AG04449 (cell line): ENCODE results near the gene DDX1.

Source experiments
- CTCF ChIA-PET: fragments of 350-600 bp; formaldehyde crosslinking; extraction: SDS; loops from one replicate; lab custom pipeline; 2021; ENCODE audit warnings: antibody characterized with exemption; lab: Yijun Ruan, JAX
- POLR2A ChIA-PET: fragments of 400-600, 350-600 bp; formaldehyde crosslinking; extraction: SDS; loops from one replicate; lab custom pipeline; 2020; ENCODE audit warnings: antibody characterized with exemption, inconsistent platforms; lab: Yijun Ruan, JAX
- DNase-seq: peaks from one replicate; pipeline ENCODE4 v3.0.0-alpha.2; 2010; ENCODE audit warnings: low read depth, low spot score
- H3K4me3 ChIP-seq: 2 replicates; pipeline ENCODE4 v1.5.1; 2011; ENCODE audit warnings: low read depth, mild to moderate bottlenecking, control low read depth, low read length
- CTCF ChIP-seq: IDR thresholded peaks from one replicate; pipeline ENCODE4 v1.5.1; 2011; ENCODE audit warnings: mild to moderate bottlenecking, moderate library complexity, low read length, control low read depth, inconsistent platforms; ENCODE audit not compliant: insufficient read depth; ENCODE audit errors: missing control alignments

Gene DDX1

GRCh38 chr2:15670981-15671380 lies 79.3 kb downstream of the DDX1 start:
- CTCF ChIA-PET, result interaction anchor here (1.0 kb wide), 1 partner anchor 938 kb away, joined by 4 read pairs; no protein-coding TSS in a partner anchor
- no peak for TF ChIP-seq CTCF
- POLR2A ChIA-PET, result no interaction called here
- DNase-seq, result no peak
- H3K4me3 ChIP-seq, result no peak overlapping the region

- CTCF ChIA-PET, result no interaction called here
- POLR2A ChIA-PET, result no interaction called here
Observed at GRCh38 chr2:15671409-15671808, 79.7 kb downstream of the DDX1 start.

GRCh38 chr2:15671842-15672815 lies 80.5 kb downstream of the DDX1 start:
- no peak for DNase-seq
- TF ChIP-seq CTCF, result no peak
- ChIA-PET CTCF (no interaction called here), POLR2A (no interaction called here)
- no peak overlapping the region for H3K4me3 ChIP-seq

More at GRCh38 chr2:15671409-15671808, 79.7 kb downstream of the DDX1 start:
- no peak overlapping the region for H3K4me3 ChIP-seq
- no peak for TF ChIP-seq CTCF
- DNase-seq, result no peak

- H3K4me3 ChIP-seq, result no peak overlapping the region
- CTCF ChIA-PET, result no interaction called here
- POLR2A ChIA-PET, result no interaction called here
- TF ChIP-seq CTCF, result no peak
- no peak for DNase-seq
Observed at GRCh38 chr2:15672961-15673918, 81.6 kb downstream of the DDX1 start.

GRCh38 chr2:15673919-15674636 lies 82.4 kb downstream of the DDX1 start:
- ChIA-PET CTCF (no interaction called here), POLR2A (no interaction called here)
- TF ChIP-seq CTCF, result no peak
- no peak for DNase-seq
- no peak overlapping the region for H3K4me3 ChIP-seq
